ENCODE data around the gene SEMA4A. TPM values are rescaled to one million over a fixed set of nuclear protein-coding genes. Genes with fewer than 3 reads are reported as not detected.

The SEMA4A gene
- 19.0 TPM for polyA plus RNA-seq (2012; ENCODE audit: missing spikeins)

- no peak for TF ChIP-seq TAF1 (IDR thresholded peaks at IDR 0.05; ENCODE audit: borderline replicate concordance, low read depth, low read length)
- TF ChIP-seq POLR2AphosphoS5 (IDR thresholded peaks at IDR 0.05; ENCODE audit: low read depth, low read length), result no peak
- TF ChIP-seq POLR2A (IDR thresholded peaks at IDR 0.05; ENCODE audit: low read depth, low read length), result no peak
- no peak for DNase-seq (ENCODE audit: insufficient read length)
- no peak for FAIRE-seq
Observed at GRCh38 chr1:156153362-156153761, at the start of gene SEMA4A. TSS of gene SEMA4A (plus strand) at chr1:156153585. CDS start at chr1:156154579, 994 bp downstream.

GRCh38 chr1:156104065-156104810, 49.1 kb upstream of the SEMA4A start:
- no peak for DNase-seq (ENCODE audit: insufficient read length)
- no peak for TF ChIP-seq TAF1 (IDR thresholded peaks at IDR 0.05; ENCODE audit: borderline replicate concordance, low read depth, low read length)
- no peak for TF ChIP-seq POLR2A (IDR thresholded peaks at IDR 0.05; ENCODE audit: low read depth, low read length)
- TF ChIP-seq POLR2AphosphoS5 (IDR thresholded peaks at IDR 0.05; ENCODE audit: low read depth, low read length), result no peak
- peak; percentile 9 for FAIRE-seq

GRCh38 chr1:156104861-156105832, 48.2 kb upstream of the SEMA4A start:
- FAIRE-seq (no peak), DNase-seq (ENCODE audit: insufficient read length) (no peak)
- TF ChIP-seq TAF1 (IDR thresholded peaks at IDR 0.05; ENCODE audit: borderline replicate concordance, low read depth, low read length) (no peak), POLR2A (IDR thresholded peaks at IDR 0.05; ENCODE audit: low read depth, low read length) (no peak), POLR2AphosphoS5 (IDR thresholded peaks at IDR 0.05; ENCODE audit: low read depth, low read length) (no peak)

GRCh38 chr1:156106624-156107488, 46.5 kb upstream of the SEMA4A start:
- TF ChIP-seq TAF1 (IDR thresholded peaks at IDR 0.05; ENCODE audit: borderline replicate concordance, low read depth, low read length), result no peak
- TF ChIP-seq POLR2A (IDR thresholded peaks at IDR 0.05; ENCODE audit: low read depth, low read length), result 0 out of 2 replicates have a peak, but pooled peaks have one; percentile 40
- FAIRE-seq, result no peak
- no peak for DNase-seq (ENCODE audit: insufficient read length)

GRCh38 chr1:156108057-156108456, 45.3 kb upstream of the SEMA4A start:
- DNase-seq (ENCODE audit: insufficient read length), result no peak
- FAIRE-seq, result no peak
- TF ChIP-seq TAF1 (IDR thresholded peaks at IDR 0.05; ENCODE audit: borderline replicate concordance, low read depth, low read length), result no peak

- FAIRE-seq, result no peak
- DNase-seq (ENCODE audit: insufficient read length), result no peak
- TF ChIP-seq POLR2A (IDR thresholded peaks at IDR 0.05; ENCODE audit: low read depth, low read length), result no peak
- TF ChIP-seq TAF1 (IDR thresholded peaks at IDR 0.05; ENCODE audit: borderline replicate concordance, low read depth, low read length), result no peak
- TF ChIP-seq POLR2AphosphoS5 (IDR thresholded peaks at IDR 0.05; ENCODE audit: low read depth, low read length), result no peak
Observed at GRCh38 chr1:156108664-156109241, 44.6 kb upstream of the SEMA4A start.

- DNase-seq (ENCODE audit: insufficient read length) (no peak), FAIRE-seq (no peak)
- TF ChIP-seq POLR2A (IDR thresholded peaks at IDR 0.05; ENCODE audit: low read depth, low read length) (no peak), TAF1 (IDR thresholded peaks at IDR 0.05; ENCODE audit: borderline replicate concordance, low read depth, low read length) (no peak)
Observed at GRCh38 chr1:156110252-156110651, 43.1 kb upstream of the SEMA4A start.

GRCh38 chr1:156111355-156111962, 41.9 kb upstream of the SEMA4A start:
- no peak for DNase-seq (ENCODE audit: insufficient read length)
- no peak for FAIRE-seq
- no peak for TF ChIP-seq POLR2AphosphoS5 (IDR thresholded peaks at IDR 0.05; ENCODE audit: low read depth, low read length)

GRCh38 chr1:156112276-156113137, 40.9 kb upstream of the SEMA4A start:
- FAIRE-seq, result no peak
- no peak for DNase-seq (ENCODE audit: insufficient read length)

More at GRCh38 chr1:156112276-156113137, 40.9 kb upstream of the SEMA4A start:
- TF ChIP-seq TAF1 (IDR thresholded peaks at IDR 0.05; ENCODE audit: borderline replicate concordance, low read depth, low read length), result no peak
- TF ChIP-seq POLR2AphosphoS5 (IDR thresholded peaks at IDR 0.05; ENCODE audit: low read depth, low read length), result no peak
- TF ChIP-seq POLR2A (IDR thresholded peaks at IDR 0.05; ENCODE audit: low read depth, low read length), result no peak
